ENCODE measurements around the gene AMIGO1.

GRCh38 chr1:109488696-109489095 is 20.8 kb downstream of the AMIGO1 start:
- TF ChIP-seq CTCF (conservative IDR thresholded peaks at IDR 0.05; ENCODE audit: low read length) (no peak), EZH2phosphoT487 (IDR thresholded peaks at IDR 0.05; ENCODE audit: borderline replicate concordance) (no peak)

Measured in Loucy (cell line).